Stromal cell of bone marrow (primary cell): ENCODE results near the gene HSF2BP.
A peak's percentile ranks its signal among the peaks of the same experiment; 100 is the strongest.
"Not testable (repeated sequence)": the region's sequence is repeated elsewhere in the genome, so short reads cannot be mapped to it uniquely, and the experiment has no call there.

Experiments
- DNase-seq: peaks from one replicate; pipeline ENCODE4 v3.0.0-alpha.2; 2012; ENCODE audit warnings: low read depth

The HSF2BP gene

DNA sequence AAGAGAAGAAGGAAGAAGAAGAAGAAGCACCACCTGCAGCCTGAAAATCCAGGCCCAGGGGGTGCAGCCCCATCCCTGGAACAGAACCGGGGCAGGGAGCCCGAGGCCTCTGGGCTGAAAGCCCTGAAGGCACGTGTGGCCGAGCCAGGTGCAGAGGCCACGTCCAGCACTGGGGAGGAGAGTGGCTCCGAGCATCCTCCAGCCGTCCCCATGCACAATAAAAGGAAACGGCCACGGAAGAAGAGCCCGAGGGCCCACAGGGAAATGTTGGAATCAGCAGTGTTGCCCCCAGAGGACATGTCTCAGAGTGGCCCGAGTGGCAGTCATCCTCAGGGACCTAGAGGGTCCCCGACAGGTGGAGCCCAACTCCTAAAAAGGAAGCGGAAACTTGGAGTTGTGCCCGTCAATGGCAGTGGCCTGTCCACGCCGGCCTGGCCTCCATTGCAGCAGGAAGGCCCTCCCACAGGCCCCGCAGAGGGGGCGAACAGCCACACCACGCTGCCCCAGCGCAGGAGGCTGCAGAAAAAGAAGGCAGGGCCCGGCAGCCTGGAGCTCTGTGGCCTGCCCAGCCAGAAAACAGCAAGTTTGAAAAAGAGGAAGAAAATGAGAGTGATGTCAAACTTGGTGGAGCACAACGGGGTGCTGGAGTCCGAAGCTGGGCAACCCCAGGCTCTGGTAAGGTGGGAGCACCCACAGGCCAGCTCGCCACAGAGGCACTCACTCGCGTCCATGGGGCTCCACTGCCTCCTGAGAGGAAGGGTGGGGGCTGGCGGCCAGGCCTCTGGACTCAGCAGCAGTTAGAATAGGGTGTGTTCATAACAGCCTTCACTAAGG lies 28.5 kb upstream of the HSF2BP start:
- no peak for DNase-seq

DNA sequence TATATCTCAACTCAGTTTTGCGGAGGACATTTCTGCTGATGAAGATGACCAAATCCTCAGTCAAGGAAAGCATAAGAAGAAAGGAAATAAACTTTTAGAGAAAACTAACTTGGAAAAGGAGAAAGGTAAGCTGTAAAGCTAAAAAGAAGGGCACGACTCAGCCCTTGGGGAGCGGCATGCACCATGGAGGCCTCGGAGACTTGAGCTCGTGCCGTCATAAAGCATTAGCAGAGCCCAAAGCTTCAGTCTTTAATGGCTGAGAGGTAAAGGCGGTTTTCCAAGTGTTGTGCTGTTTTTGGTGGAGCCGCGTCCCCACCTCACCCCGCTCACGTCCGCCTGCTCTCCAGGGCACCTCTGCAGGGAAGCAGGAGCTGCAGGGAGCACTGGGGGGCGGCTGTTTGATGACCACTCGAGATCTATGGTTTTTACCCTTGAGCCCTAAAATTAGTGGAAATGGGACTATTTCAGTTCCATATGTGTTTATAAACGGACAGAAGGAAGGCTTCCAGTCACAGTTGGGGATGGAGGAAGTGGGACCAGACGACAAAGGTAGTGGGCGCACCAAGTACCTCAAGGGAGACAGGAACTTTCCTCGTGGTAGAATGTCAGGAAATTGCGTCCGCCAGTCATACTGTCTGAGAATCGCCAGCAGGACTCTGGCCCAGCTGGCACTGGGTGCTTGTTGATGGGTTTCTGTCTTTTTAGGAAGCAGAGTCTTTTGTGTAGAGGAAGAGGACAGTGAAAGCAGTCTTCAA lies 27.7 kb upstream of the HSF2BP start:
- DNase-seq: no peak

DNA sequence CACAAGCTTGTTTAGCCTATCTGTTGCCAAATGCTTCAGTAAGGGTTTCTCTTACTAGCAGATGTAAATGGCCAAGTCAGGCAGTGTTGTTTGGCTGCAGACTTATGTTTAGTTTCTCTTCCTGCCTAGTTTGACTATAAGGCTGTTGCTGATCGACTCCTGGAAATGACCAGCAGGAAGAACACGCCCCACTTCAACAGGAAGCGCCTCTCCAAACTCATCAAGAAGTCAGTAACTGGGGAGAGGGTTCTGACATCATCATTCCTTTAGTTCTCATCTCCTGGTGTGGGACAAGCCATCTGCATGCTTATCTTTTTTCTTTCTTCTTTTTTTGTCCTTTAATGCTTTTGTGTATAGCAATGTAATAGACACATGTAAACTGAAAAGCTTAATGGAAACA lies 25.1 kb upstream of the HSF2BP start:
- DNase-seq: no peak

DNA sequence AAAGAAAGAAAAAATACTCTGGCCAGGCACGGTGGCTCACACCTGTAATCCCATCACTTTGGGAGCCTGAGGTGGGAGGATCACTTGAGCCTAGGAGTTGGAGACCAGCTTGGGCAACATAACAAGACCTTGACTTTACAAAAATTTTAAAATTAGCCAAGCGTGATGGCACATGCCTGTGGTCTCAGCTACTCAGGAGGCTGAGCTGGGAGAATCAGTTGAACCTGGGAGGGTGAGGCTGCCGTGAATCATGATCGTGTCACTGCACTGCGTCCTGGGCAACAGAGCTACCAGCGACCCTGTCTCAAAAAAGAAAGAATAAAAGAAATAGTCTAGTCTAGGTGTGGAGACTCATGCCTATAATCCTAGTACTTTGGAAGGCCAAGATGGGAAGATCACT lies 22.4 kb upstream of the HSF2BP start:
- DNase-seq: no peak

DNA sequence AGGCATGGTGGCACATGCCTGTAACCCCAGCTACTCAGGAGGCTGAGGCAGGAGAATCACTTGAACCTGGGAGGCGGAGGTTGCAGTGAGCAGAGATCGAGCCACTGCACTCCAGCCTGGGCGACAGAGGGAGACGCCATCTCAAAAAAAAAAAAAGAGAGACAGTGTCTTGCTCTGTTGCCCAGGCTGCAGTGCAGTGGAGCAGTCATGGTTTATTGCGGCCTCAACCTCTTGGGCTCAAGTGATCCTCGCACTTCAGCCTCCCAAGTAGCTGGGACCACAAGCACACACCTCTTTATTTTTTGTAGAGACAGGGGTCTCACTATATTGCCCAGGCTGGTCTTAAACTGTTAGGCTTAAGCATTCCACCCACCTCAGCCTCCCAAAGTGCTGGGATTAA lies 21.1 kb upstream of the HSF2BP start:
- DNase-seq: not testable (repeated sequence)

DNA sequence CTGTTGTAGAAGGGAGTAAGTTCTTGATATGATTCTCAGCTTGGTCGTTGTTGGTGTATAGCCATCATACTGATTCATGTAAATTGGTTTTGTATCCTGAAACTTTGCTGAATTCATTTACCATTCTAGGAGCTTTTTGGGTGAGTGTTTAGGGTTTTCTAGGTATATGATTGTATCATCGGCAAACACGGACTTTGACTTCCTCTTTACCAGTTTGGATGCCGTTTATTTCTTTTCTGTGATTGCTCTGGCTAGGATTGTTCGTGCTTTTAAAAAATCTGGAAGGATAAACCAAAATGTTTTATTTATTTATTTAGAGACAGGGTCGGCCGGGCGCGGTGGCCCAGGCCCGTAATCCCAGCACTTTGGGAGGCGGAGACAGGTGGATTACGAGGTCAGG lies 20.7 kb upstream of the HSF2BP start:
- DNase-seq: no peak

DNA sequence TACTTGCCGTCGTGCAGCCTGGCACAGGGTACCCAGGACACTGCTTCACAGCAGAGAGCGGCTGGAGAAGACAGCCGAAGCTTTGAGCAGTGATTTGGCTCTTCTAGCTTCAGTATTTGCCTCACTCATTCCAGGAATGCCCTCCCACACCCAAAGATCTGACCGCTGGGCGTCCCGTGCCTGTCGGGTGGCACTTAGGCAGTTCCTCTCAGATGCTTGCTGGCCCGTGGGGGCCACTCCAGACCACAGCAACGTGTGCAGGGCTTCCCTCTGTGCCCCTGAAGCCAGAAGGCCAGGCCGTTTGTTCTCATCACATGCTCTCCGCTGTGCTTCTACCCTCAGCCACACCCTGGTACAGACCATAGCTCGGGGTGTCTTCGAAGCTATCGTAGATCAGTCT lies 17.1 kb upstream of the HSF2BP start:
- DNase-seq: no peak

DNA sequence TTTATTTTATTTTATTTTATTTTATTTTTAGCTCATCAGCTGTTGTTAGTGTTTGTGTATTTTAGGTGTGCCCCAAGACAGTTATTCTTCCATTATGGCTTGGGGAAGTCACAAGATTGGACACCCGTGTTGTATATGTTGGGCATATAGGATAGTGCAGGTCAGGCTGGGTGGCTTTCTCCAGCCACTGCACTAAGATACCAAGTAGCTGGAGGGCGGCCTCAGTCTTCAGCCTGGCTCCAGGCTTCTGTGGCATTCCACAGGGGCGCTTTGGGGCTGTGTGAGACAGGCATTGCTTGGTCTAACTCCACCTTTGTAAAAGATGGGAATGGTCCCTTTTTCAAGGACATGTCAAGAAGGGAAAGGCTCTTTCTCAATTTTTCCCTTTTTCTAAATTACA lies 16.6 kb upstream of the HSF2BP start:
- no peak for DNase-seq

DNA sequence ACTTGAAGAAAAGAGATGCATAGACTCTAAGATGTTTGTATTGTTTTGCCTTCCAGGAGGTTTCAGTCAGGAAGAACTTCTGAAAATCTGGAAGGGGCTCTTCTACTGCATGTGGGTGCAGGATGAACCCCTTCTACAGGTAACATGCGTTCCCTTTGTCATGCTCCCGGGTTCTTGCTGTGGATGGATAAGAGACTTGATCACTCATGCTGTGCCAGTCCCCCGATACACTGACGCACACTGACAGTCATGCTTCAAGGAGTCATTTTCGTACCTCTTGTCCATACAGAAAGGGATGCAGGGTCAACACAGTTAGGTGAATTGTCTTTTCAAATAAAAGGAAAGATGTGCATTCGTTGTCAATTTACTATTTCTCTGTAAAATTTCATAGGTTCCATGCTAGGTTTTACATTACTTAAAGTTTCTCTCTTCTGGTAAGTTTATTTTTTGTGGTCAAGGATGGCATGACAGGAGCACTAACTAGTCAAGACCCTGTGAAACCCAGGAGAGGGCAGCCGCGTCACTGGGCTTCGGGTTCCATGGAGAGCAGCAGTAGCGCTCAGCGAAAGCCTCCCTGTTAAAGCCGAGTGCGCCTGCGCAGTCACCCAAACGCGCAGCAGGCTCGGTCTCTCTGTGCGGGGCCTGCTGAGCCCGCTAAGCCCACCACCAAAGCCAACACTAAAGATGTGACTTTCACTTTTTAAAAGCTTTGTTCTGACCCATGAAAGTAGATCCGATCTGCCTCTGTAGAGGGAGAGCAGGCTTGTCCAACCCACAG lies 10.7 kb upstream of the HSF2BP start:
- no peak for DNase-seq

DNA sequence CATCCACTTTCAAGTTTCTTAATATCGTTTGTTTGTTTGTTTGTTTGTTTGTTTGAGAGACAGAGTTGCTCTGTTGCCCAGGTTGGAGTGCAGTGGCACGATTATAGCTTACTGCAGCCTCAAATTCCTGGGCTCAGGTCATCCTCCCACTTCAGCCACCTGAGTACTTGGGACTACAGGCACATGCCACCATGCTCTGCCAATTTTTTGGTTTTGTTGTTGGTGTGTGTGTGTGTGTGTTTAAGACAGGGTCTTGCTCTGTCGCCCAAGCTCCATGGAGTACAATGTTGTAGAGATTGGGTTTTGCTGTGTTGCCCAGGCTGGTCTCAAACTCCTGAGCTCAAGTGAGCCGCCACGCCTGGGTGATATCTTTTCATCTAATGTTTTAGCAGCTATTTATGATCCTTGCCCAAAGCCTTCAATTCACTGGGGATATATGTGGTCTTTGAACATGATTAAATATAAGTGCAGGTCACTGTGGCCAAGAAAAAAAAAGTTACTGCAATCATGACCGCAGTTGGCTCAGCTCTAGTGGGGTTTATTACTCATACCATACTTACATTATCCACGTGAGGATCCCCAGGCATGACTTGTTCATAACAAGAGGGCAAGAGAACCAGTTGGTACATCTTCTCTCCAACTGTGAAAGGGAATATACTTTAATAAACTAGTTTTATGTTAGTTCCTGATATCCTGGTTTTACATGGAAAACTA lies 8.1 kb upstream of the HSF2BP start:
- DNase-seq: peak; percentile 84

DNA sequence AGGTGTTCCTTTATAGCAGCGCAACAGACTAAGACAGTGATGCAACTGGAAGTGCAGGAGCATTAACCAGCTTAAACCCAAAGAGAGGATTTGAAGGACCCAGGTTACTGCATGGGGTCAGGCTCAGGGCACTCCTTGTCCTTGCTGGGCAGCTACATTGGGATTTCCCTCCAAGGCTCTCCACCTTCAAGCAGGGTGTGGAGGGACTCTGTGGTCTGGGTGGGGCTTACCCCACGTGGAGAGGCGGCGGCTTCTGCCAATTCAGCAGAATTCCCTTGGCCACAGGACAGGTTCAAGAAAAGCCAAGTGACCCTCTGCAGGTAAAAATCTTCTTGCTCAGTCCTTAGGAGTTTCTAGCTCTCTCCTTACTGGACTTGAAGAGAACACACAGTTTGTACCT lies 6.6 kb upstream of the HSF2BP start:
- DNase-seq: no peak

DNA sequence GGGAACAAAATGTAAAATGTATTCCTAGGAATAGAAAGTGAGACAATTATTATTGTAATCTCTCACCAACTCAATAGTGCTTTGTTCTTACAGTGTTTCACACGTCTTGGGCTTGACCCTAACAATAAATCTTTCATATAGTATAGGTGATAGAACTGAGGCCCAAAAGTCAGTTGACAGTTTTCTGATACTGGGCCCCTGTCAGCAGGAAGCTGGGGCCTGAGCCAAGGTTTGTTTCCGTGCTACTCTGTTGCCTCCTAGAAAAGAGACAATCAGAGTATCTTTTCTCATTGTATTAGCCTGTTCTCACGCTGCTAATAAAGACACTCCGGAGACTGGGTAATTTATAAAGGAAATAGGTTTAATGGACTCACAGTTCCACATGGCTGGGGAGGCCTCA lies 5.1 kb upstream of the HSF2BP start:
- no peak for DNase-seq

DNA sequence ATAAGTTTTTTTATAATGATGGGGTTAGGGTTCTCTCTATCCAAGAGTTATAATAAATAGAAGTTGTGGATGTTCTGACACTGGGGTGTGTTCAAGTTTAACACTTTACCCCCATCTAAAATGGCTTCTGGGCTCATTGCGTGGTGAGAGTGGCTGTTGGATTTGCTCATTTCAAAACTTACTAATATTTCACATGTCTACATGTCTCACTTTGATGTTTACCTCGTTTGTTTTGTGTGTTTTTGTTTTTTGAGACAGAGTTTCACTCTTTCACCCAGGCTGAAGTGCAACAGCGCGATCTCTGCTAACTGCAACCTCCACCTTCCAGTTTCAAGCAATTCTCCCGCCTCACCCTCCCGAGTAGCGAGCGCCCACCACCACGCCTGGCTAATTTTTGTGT lies 3.7 kb upstream of the HSF2BP start:
- DNase-seq: no peak

DNA sequence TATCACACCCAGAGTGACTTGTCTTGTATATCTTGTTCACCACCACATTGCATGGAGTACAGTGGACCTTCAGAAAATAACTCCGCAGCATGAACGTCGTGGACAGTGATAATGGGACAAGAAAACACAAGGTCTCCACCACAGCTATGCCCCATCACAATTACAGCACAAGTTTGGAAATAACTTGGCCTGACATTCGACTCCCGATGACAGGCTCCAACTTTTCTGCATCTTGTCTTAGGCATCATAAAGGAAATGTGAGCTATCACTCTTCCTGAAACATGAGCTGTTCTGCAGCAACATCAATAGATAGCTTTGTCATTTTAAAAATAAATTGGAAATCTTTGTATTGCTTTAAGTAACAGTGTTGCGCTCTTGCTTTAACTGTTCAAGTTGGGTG lies 3.0 kb upstream of the HSF2BP start:
- no peak for DNase-seq

DNA sequence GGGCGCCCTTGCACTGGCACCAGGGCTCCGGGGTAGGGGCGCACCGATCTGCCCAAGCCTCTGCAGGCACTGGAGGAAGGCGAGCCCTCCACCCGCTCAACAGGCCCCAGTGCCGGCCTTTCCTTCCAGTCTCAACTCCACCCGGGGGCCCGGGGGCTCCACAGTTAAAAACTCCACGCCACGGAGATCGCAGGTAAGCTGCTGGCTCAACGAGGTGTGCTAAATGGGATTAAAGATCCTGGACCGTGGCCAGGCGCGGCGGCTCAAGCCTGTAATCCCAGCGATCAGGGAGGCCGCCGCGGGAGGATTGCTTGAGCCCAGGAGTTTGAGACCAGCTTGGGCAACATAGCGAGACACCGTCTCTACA lies 536 bp downstream of the HSF2BP start:
- DNase-seq: no peak

DNA sequence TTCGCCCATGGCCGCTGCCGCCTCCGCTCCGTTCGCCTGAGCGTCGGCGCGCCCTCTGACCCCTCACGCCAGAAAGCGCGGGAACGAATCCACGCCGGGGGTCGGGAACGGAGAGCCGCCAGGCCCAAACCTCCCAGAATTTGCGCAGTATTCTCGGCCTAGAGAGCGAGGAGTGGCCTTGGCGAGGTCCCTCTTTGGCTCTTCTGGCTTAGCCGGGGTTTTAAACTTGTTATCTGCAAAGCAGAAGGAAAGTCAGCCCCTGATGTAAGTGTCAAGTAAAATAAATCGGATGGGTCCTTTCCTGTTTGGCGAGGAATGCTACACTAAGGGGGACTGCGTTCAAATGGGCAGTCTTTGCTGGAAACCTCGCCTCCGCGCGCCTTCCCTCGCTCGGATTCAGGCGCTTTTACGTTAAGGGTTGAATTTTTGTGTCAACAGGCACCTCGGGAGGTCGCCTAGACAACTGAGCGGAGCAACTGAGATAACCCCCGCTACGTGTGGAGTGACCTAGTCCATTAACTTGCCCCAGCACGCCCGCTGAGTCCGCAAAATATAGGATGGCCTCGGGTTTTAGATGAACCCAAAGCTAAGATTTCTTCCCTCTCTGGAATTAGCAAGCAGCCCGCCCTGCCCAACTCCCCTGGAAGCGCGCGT lies 1.1 kb downstream of the HSF2BP start:
- DNase-seq: no peak

DNA sequence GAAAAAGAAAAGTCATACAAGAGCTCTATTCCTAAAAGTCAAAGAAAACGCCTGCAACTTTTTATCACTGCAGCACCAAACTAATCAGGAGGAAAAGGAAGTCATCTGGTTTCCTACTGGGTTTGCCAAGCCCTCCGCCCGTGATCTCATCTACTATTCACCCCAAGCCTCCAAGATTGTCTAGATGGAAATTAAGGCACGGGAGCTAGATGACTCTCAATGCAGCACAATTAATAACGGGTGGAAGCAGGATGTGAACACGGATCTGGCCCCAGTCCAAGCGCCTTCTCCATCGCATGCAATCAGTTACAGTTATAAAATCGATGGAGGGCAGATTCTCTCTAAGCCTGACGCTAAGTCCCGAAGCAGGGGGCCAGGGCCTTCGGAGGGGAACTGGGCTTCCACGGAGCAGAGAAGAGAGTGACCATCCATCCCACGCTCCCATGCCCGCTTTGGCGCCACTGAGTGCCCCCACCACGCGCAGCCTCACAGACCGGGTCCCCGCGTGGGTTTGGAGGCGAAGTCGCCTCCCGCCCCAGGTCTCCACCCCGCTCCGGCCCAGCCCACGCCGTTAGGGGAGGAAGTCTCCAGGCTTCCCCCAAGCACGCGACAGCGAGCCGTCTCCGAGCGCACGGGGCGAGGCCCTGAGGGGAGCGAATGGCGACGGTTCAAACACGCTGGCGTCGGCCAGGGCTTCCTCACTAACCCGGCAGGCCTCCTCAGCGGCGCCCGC lies 1.8 kb downstream of the HSF2BP start:
- no peak for DNase-seq

DNA sequence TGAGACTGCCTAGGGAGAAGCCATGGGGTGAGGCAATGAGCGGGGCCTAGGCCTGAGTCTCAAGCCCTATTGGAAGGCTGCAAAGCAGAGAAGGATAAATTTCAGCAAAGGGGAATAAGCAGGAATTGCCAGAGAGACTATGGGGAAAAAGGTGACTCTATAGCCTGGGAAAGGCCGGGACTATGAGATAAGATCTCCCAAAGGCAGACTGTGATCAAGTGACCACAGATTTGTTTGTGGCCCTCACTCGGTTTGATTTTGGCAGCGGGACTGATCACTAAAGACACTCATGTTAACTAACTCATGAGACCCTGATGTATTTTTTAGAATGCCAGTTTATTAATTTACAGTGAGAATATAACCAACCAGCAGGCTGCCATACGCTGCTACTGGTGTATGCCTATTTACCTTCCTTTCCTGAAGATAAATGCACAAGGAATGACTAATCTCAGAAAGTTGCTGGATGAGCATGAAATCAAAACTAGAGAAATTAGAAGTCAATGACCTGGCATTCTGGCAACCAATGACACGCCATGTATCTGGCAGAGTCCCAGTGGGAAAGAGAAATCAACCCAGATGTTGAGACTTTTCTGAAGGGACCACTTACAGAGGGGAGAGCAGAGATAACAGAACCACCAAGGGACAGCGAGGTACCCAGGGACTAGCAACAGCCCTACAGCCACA lies 4.3 kb downstream of the HSF2BP start:
- no peak for DNase-seq

DNA sequence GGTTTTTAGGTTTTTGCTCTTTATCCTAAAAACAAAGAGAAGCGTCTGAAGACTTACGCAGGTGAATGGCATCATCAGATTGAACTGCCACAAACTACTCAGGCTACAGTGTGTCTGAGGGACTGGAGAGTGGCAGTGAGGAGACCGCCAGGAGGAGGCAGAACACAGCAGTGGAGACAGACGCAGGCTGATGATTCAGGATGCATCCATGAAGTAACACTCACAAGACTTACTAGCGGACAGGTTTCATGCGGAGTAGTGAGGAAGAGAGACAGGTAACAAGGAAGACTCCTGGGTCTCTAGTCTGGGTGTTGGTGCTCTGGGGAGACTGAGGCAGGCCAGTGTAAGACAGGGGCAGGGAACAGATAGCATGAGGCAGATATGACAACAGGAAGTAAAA lies 5.7 kb downstream of the HSF2BP start:
- DNase-seq: no peak

DNA sequence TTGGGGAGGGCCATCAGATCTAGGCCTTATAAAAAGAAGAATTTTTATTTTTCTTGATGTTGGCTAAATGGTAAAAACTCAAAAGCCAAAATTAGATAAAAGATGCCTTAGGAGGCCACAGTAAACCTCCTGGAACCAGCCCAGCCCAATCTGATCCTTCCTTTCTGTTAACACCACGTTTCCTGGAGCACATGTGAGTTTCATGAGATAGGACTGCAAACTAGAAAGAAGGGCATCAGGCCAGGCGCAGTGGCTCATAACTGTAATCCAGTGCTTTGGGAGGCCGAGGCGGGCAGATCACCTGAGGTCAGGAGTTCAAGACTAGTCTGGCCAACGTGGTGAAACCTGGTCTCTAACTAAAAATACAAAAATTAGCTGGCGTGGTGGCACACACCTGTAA lies 6.7 kb downstream of the HSF2BP start:
- no peak for DNase-seq
